CD4-positive, alpha-beta T cell treated with Interleukin-2 at 100 ng/mL for 4 hours (primary cell): ENCODE measurements around the gene LY6G6F.
"Not testable (repeated sequence)": the region's sequence is repeated elsewhere in the genome, so short reads cannot be mapped to it uniquely, and the experiment has no call there.

ENCODE experiments used
- DNase-seq: peaks from one replicate; pipeline ENCODE4 v3.0.0-alpha.2; 2020; ENCODE audit warnings: low spot score

The LY6G6F gene

DNA sequence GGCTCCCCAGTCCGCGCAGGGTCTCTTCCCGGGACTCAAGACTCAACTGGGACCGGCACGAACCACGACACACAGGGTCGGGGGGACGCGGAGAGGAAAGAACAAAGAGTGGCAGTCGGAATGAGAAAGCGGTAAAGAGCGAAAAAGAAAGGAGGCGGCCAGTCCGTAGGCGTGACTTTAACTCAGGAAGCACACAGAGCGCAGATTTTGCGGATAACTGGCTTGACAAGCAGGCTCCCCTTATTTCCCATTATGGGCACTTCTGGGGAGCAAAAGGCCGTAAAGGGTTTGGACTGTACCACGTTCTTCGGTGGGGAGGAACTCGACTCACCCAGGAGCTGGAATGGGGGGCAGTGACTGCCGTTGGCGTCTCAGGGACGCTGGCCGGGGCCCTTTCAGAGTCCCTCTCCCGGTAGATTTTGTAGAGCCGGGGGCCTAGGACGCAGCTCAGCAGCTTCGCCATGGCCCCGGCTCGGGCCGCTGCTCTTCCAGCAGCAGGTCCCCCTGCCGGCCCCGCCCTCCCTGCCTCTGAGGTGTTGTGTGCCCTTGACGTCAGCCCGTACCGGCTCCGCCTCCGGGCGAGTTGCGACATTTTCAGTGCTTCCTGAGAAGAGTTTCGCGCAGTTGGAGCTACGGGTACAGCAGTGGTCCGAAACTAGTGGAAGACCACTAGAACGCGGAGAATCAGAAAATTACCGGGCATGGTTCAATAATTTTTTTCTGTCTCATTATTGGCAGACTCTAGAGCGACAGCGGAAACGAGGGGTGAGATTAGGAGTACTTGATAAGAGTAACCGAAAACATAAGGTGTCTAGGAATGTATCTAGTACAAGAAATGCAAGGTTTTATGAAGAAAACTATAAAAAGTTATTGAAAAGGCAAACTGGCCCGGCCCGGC, 3.6 kb upstream of the LY6G6F start, which contains the start of gene ABHD16A:
Gene ABHD16A, minus strand, starts transcription at position 506 of the 898 bp plus-strand sequence. Its CDS starts 43 bp downstream, at position 463.
- peak; percentile 97 for DNase-seq

DNA sequence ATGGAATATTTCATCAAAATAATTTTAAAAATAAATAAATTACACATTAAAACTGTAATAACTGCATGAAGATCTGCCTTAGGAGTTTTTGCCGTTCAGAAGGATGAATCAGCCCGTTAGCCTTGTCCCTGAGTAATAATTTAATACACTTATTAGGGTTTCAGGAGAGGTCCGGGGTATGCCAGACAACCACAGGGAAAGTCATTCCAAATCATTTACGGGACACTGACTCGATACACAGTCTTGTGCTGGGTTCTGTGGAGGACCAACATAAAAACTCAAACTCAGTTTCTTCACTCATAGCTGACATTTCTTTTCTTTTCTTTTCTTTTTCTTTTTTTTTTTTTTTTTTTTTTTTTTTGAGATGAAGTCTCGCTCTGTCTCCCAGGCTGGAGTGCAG, 735 bp upstream of the LY6G6F start:
- DNase-seq, result no peak

DNA sequence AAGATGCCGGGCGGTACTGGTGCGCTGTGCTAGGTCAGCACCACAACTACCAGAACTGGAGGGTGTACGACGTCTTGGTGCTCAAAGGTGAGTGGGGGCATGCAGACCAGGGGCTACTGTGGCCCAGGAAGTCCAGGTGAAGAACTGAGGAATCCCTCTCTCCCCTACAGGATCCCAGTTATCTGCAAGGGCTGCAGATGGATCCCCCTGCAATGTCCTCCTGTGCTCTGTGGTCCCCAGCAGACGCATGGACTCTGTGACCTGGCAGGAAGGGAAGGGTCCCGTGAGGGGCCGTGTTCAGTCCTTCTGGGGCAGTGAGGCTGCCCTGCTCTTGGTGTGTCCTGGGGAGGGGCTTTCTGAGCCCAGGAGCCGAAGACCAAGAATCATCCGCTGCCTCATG, 1.0 kb downstream of the LY6G6F start:
- no peak for DNase-seq

DNA sequence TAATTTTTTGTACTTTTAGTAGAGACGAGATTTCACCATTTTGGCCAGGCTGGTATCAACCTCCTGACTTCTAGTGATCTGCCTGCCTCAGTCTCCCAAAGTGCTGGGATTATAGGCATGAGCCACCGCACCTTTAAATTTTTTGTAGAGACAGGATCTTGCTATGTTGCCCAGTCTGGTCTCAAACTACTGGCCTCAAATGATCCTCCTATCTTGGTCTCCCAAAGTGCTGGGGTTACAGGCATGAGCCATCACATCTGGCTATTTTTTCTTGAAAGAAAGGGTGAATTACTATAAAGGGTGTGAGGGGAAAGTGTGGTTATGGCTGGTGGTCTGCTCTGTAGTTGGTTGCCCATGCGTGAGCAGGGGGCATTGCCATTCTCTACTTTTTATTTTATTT, 1.6 kb downstream of the LY6G6F start:
- DNase-seq, result no peak

DNA sequence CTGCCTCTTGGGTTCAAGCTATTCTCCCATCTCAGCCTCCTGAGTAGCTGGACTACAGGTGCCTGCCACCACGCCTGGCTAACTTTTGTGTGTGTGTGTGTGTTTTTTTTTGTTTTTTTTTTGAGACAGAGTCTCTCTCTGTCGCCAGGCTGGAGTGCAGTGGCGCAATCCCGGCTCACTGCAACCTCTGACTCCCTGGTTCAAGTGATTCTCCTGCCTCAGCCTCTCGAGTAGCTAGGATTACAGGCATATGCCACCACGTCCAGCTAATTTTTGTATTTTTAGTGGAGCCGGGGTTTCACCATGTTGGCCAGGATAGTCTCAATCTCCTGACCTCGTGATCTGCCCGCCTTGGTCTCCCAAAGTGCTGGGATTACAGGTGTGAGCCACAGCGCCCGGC, 2.5 kb downstream of the LY6G6F start:
- not testable (repeated sequence) for DNase-seq

DNA sequence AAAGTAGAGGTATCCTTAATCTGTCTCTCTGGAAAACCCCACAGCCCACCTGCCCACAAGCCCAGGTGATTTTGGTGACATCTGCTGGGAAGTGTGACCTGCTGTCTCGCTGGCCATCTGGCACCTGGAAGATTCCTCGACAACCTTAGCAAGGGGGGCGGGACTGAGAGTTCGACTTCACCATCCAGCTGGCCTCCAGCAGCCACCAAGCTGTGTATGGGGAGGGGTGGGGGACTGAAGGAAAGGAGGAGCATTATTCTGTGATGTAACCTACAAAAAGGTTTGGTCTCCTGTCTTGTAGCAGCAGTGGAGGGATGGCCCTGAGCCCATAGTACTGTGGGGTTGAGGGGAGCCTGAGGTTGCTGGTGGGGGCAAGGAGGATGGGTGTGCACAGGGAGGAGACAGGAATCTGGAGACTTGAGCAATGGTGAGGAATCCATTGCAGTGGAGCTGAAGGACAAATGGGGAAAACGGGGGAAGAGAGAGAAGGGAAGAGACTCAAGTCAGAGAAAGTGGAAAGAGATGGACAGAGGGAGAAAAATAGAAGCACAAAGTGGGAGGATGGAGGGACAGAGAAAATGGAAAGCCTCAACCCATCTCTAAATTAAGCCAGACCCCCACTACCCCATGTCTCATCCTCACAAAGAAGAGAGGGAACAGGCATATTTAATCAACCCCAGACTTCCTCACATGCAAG, 4.0 kb downstream of the LY6G6F start:
- DNase-seq, result no peak

DNA sequence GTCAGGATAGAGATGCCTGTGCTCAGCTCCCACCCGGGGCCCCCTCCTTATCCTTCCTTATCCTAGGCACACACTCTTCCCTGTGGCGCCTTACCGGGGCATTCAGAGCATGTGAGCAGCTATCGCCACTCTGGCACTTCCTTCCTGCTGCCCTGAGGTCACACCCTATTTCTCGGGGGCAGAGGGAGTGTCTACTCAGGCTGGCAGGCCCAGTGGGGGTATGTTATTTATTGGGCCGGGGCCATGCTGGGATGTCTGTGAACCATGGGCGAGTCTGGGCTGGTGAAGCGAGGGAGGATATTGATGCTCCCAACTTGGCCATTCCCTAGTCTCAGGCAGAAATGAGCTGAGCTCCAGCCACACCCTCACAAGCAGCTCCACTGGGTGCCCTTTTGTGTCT, 4.6 kb downstream of the LY6G6F start:
- no peak for DNase-seq

DNA sequence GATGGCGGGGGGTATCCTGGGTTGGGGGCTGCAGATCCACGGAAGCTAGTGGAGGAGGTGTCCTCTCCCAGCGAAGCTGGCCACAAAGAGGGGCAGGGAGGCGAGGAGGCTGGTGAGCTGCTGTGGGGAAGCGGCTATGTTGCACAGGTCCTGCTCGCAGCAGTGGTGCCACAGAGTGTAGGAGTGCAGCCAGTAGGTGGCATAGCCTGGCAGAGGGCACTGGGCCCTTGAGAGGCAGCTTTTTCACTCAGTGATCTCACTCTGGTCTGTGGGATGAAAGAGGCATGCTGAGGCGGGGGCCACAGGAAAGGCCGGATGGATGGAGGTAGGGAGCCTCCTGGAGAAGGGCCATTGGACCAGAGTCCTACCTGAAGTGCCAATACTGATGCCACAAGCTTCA, 5.6 kb downstream of the LY6G6F start:
- DNase-seq, result no peak

DNA sequence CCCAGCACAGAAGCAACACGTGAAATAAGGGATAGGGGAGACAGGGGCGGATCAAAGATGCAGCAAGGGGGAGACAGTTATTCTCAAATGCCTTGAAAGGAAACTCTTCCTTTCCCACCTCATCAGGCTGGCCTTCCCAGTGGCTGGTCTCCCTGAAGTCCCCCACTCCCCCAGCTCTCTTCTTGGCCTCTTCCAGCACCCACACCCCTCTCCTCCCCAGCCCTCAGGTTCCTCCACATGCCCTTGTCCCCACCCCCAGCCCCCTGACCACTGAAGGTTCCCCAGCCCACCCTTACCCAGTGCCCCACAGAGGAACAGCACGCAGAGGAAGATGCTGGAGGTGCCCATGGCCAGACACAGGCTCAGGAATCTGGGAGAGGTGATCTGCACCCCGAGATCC, 6.8 kb downstream of the LY6G6F start:
- no peak for DNase-seq

DNA sequence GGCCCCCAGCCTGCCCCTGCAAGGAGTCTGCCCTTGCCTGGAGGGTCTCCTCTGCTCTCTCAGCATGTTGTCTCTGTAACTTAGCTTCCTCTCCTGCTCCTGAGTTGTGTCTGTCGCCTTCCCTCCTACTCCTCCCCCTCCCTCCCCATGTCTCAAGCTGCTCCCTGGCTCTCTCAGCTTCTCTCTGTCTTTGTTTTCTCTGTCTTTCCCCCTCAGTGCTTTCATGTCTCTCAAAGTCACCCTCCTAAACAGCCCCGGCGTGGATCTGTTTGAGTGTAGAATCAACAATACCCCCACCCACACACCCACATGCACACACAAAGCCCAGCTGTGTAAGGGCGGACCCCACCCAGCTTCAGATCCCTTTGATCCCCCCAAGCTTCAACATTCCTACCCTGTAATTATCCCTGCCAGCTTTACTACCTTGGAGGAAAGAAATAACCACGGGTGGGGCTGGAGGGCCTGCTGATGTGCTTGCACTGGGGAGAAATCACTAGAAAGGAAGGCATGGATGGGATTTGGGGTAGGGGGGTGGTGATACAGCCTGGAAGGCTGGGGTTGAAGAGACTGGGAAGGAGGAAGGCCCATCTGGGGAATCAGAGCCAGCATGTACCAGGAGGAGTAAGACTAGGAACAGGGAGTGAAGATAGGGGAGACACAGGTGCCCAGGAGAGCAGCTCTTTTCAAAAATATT, 7.5 kb downstream of the LY6G6F start:
- DNase-seq, result no peak

DNA sequence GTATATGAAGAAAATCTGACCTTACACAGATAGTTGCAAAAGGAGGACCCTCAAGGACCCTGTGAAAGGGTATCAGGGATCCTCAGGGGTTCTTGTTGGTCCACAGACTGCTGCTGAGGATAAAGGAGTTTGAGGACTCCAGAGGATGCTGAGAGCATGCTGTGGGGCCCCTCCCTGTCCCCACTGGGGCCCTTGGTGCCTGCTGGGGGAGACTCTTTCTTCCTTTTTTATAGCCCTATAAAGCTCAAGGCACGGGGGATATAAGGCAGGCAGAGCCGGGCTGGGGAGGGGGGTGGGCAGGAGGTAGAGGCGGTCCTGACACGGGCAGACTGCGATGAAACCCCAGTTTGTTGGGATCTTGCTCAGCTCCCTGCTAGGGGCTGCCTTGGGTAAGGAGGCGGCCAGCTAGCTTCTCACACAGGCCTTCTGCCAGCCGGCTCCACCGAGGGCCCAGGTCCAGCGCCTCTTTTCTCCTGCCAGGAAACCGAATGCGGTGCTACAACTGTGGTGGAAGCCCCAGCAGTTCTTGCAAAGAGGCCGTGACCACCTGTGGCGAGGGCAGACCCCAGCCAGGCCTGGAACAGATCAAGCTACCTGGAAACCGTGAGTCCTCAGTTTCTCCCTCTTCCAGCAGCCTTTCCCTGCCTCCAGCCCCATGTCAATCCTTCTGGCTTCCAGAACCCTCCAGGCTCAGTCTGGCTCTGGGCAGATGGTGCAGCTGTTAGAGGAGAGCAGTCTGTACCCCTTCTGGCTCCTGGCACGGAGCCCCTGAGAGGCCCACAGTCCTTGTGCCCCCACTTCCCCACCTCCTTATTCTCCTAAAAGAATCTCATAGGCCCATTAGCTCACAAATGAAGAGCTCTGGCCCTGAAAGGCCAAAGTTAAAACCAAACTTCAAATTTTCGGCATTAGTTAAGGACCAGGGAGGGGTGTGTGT, 8.6 kb downstream of the LY6G6F start, which contains the start of gene LY6G6D:
Gene LY6G6D, plus strand, starts transcription at position 327 of the 937 bp plus-strand sequence. Its CDS starts 8 bp downstream, at position 335.
- DNase-seq, result no peak

DNA sequence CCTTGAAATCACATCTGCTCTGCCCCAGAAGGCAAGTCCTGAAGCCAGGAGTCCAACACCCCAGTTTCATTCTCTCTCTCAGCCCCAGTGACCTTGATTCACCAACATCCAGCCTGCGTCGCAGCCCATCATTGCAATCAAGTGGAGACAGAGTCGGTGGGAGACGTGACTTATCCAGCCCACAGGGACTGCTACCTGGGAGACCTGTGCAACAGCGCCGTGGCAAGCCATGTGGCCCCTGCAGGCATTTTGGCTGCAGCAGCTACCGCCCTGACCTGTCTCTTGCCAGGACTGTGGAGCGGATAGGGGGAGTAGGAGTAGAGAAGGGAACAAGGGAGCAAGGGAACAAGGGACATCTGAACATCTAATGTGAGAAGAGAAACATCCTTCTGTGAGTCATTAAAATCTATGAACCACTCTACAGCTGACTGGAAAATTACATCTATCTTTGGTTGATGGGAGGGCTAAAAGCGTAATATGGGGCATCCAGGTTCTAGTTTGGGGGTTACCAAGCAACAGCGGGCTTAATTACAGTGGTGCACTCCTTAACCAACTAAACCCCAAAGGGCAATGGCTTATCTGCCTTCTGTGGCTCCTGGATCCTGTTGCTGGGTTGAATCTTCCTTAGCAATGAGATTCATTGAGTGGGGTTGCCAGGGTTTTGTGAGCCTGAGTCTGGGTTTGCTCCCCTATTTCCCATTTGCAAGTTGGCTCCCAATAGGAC, 11.0 kb downstream of the LY6G6F start:
- no peak for DNase-seq

DNA sequence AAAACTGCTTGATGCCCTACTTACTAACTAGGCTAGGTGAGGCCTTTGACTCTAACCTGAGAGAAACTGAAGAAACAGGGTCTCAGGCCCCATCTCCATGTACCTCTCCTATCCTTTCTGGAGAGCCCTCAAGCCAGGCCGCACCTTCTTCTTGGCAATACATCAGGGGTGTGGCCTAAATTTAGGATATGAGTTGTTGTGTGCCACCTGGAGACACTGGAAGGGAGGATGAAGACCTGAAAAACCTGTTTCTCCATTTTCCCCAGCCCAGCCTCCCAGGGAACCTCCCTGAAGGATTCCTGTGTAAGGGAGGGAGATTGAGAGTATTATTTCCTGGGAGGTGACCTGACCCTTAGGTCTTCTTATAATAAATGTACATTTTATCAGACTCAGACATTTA, 11.6 kb downstream of the LY6G6F start:
- DNase-seq, result no peak

DNA sequence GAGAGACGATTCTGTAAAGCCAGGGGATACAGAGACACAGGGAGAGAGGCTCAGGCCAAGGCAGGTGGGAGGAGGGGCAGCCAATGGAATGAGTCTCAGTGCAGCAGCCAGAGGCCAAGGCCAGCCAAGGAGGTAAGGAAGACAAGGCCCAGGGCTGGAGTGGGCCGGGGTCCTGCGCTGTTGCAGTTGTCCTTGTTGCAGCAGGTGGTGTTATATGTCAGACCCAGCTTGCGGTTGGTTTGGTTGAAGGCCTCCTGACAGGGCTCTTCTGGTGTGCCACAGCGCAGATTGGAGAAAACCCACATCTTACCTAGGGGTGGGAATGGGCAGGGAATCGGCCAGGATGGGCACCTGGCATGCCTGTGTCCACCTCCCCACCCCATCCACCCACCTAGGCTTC, 12.3 kb downstream of the LY6G6F start:
- no peak for DNase-seq

DNA sequence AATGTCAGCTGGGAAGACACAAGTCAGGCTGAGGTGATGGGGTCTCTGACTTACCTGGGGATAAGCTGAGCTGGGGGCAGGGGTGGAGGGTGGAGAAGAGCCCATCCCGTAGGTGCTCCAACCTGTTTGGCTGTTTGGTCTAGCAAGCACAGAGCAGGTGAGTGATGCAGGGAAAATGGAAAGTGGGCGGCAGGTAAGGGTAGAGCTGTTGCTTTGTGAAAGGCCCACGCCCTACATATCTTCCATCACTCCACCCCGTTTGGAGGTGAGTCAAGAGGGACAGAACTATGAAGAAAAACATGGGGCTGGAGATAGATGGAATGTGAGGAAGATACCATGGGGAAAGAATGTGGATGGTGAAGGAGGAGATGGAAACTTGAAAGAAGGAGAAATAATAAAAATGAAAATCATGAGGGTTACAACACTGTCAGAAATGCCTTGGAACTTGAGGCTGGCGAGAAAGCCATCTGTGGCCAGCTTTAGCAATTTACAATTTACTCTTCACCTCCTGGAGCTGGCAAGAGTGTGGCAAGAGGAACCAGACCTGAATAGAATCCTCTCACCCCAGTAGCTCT, 13.6 kb downstream of the LY6G6F start:
- DNase-seq, result no peak

DNA sequence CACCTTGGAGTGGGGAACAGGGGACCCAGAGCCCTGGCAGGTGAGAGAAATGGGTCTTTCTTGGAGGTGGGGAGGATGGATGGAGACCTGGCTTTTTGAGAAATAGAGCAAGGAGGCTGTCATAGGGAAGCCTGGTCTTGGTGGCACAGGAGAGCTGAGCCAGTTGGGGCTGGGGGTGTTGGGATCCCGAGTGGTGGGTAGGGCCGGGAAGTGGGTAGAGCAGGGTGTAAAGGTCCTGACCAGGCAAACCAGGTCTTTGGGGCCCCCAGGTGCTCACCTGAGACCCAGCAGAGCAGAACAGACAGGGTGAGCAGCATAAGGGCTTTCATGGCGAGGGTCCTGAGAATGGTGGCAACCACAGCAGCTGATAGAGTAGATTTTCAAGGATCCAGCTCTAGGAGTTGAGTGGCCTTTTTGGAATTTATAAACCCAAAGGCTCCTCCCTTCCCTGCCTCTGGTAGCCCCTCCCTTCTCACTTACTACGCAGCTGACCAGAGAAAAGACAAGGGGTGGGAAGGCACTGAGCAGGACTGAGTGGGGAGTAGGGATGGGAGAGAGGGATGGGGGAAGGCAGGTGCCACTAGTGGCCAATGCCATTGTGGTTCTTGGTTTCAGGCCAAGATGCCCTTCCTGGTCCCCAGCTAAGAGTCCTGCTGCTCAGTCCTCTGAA, 14.8 kb downstream of the LY6G6F start, which contains the start of gene LY6G6C:
Gene LY6G6C, minus strand, starts transcription at position 396 of the 670 bp plus-strand sequence. Its CDS starts 67 bp downstream, at position 329.
- no peak for DNase-seq

DNA sequence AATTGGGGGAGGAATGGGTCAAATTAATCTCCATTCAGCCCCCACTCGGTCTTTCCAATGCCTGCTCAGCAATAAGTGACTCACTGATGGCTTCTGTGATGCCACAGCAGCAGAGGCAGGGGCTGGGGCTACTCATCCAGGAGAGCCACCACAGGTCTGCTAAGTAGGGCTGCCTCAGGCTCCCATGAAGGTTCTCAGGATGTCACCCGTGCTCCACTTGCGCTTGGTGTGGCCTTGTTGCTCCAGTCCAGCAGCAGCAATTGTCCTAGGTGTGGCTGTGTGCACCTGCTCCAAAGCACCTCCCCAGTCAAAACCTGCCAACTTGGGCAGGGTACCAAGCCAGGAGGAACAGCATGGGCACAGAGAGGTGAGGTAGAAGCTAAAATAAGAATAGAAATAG, 15.5 kb downstream of the LY6G6F start:
- DNase-seq, result no peak

DNA sequence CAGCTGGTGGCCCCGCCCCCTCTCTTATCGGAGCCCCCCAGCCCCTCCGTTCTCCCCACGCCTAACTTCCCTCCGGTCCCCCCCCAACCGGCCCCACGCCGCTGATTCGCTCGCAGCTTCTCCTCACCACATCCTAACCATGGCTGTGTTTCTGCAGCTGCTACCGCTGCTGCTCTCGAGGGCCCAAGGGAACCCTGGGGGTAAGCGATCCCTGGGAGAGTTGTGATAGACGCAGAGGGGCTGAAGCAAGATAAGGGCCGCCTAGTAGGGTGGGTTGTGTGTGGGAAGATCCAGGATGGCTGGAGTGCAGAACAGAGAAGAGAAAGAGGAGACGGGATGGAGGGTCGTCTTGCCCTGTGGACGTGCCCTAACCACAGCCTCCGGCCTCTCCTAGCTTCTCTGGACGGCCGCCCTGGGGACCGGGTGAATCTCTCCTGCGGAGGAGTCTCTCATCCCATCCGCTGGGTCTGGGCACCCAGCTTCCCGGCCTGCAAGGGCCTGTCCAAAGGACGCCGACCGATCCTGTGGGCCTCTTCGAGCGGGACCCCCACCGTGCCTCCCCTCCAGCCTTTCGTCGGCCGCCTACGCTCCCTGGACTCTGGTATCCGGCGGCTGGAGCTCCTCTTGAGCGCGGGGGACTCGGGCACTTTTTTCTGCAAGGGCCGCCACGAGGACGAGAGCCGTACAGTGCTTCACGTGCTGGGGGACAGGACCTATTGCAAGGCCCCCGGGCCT, 16.7 kb downstream of the LY6G6F start, which contains the start of gene MPIG6B:
Gene MPIG6B, plus strand, starts transcription at position 129 of the 735 bp plus-strand sequence. Its CDS starts 11 bp downstream, at position 140.
- no peak for DNase-seq
